ENCODE results near the gene MCF2L2.

The MCF2L2 gene

GRCh38 chr3:183267140-183267539 is 161.3 kb downstream of the MCF2L2 start:
- ChIA-PET POLR2A (no interaction called here), CTCF (no interaction called here)
- no peak for TF ChIP-seq CTCF (IDR thresholded peaks at IDR 0.05; ENCODE audit: insufficient read depth, low read length, missing control alignments)
- DNase-seq (ENCODE audit: low read depth, low spot score), result no peak
- no peak overlapping the region for H3K4me3 ChIP-seq (ENCODE audit: low read depth, low read length)

- TF ChIP-seq CTCF (IDR thresholded peaks at IDR 0.05; ENCODE audit: insufficient read depth, low read length, missing control alignments), result no peak
- ChIA-PET CTCF (no interaction called here), POLR2A (no interaction called here)
- no peak overlapping the region for H3K4me3 ChIP-seq (ENCODE audit: low read depth, low read length)
- DNase-seq (ENCODE audit: low read depth, low spot score), result no peak
Measured at GRCh38 chr3:183266454-183266853, 162.0 kb downstream of the MCF2L2 start.

- POLR2A ChIA-PET, result no interaction called here
- no peak for DNase-seq (ENCODE audit: low read depth, low spot score)
- H3K4me3 ChIP-seq (ENCODE audit: low read depth, low read length), result no peak overlapping the region
- CTCF ChIA-PET, result no interaction called here
- TF ChIP-seq CTCF (IDR thresholded peaks at IDR 0.05; ENCODE audit: insufficient read depth, low read length, missing control alignments), result no peak
Measured at GRCh38 chr3:183265834-183266417, 162.5 kb downstream of the MCF2L2 start.

- no peak for DNase-seq (ENCODE audit: low read depth, low spot score)
- H3K4me3 ChIP-seq (ENCODE audit: low read depth, low read length), result no peak overlapping the region
- POLR2A ChIA-PET, result no interaction called here
- CTCF ChIA-PET, result no interaction called here
- TF ChIP-seq CTCF (IDR thresholded peaks at IDR 0.05; ENCODE audit: insufficient read depth, low read length, missing control alignments), result no peak
Measured at GRCh38 chr3:183265157-183265642, 163.2 kb downstream of the MCF2L2 start.

- no peak for TF ChIP-seq CTCF (IDR thresholded peaks at IDR 0.05; ENCODE audit: insufficient read depth, low read length, missing control alignments)
- H3K4me3 ChIP-seq (ENCODE audit: low read depth, low read length), result no peak overlapping the region
- no peak for DNase-seq (ENCODE audit: low read depth, low spot score)
- ChIA-PET CTCF (no interaction called here), POLR2A (no interaction called here)
Measured at GRCh38 chr3:183264268-183264667, 164.2 kb downstream of the MCF2L2 start.

- TF ChIP-seq CTCF (IDR thresholded peaks at IDR 0.05; ENCODE audit: insufficient read depth, low read length, missing control alignments), result no peak
- CTCF ChIA-PET, result no interaction called here
- DNase-seq (ENCODE audit: low read depth, low spot score), result no peak
- POLR2A ChIA-PET, result no interaction called here
- no peak overlapping the region for H3K4me3 ChIP-seq (ENCODE audit: low read depth, low read length)
Measured at GRCh38 chr3:183262875-183263378, 165.5 kb downstream of the MCF2L2 start.
